Measurements from ENCODE around the gene TSPAN4. TPM values are rescaled to one million over a fixed set of nuclear protein-coding genes. Genes with fewer than 3 reads are reported as not detected.

The TSPAN4 gene
- total RNA-seq, 3 donors from 2014 or later (not counting 1 experiment from before 2014, with no cell fraction given), result 11.2 to 18.6 (median 14.6) TPM

GRCh38 chr11:873706-874105 is 31.1 kb downstream of the TSPAN4 start:
- DNase-seq (no peak), ATAC-seq (no peak)
- Mint-ChIP-seq H3K27me3 (ENCODE audit: low read depth in 2 of 2) (no peaks in the 10 kb centered on the region), H3K4me1 (no peaks in the 10 kb centered on the region), H3K4me3 (no peak overlapping the region), H3K36me3 (no peaks in the 10 kb centered on the region), H3K27ac (no peak overlapping the region), H3K9me3 (no peaks in the 10 kb centered on the region)
- H3K27me3 ChIP-seq (ENCODE audit: control insufficient read depth, insufficient read depth, low read length), result no peaks in the 10 kb centered on the region
- H3K36me3 ChIP-seq (ENCODE audit: control insufficient read depth, insufficient read depth, low read length), result peaks cover 3% of the 10 kb centered on the region
- 87% methylated on average over 9 of the region's 12 CpGs for WGBS (ENCODE audit: insufficient coverage)
- intact Hi-C loops (cut with micrococcal nuclease), result no loop called here
- no peaks in the 10 kb centered on the region for H3K4me1 ChIP-seq (ENCODE audit: control insufficient read depth, insufficient read depth, low read length)
- no peak overlapping the region for H3K4me3 ChIP-seq (ENCODE audit: low read length)
- H3K27ac ChIP-seq (ENCODE audit: low read length), result no peak overlapping the region
- H3K9me3 ChIP-seq (ENCODE audit: control insufficient read depth, insufficient read depth, low read length), result no peaks in the 10 kb centered on the region
- no peak for TF ChIP-seq CTCF (IDR thresholded peaks at IDR 0.05)

GRCh38 chr11:875203-875602 is 32.6 kb downstream of the TSPAN4 start:
- H3K36me3 ChIP-seq (ENCODE audit: control insufficient read depth, insufficient read depth, low read length), result peaks cover 7% of the 10 kb centered on the region
- Mint-ChIP-seq H3K27ac (no peak overlapping the region), H3K9me3 (no peaks in the 10 kb centered on the region), H3K27me3 (ENCODE audit: low read depth in 2 of 2) (no peaks in the 10 kb centered on the region), H3K36me3 (no peaks in the 10 kb centered on the region), H3K4me1 (no peaks in the 10 kb centered on the region), H3K4me3 (no peak overlapping the region)
- no peak overlapping the region for H3K4me3 ChIP-seq (ENCODE audit: low read length)
- 96% methylated on average over 16 of the region's 16 CpGs for WGBS (ENCODE audit: insufficient coverage)
- ATAC-seq (no peak), DNase-seq (no peak)
- H3K27me3 ChIP-seq (ENCODE audit: control insufficient read depth, insufficient read depth, low read length), result no peaks in the 10 kb centered on the region
- no peak for TF ChIP-seq CTCF (IDR thresholded peaks at IDR 0.05)
- no peak overlapping the region for H3K27ac ChIP-seq (ENCODE audit: low read length)
- no peaks in the 10 kb centered on the region for H3K9me3 ChIP-seq (ENCODE audit: control insufficient read depth, insufficient read depth, low read length)
- intact Hi-C loops (cut with micrococcal nuclease), result no loop called here
- H3K4me1 ChIP-seq (ENCODE audit: control insufficient read depth, insufficient read depth, low read length), result no peaks in the 10 kb centered on the region

GRCh38 chr11:875769-876301 is 33.2 kb downstream of the TSPAN4 start:
- intact Hi-C loops (cut with micrococcal nuclease), result no loop called here
- no peak overlapping the region for H3K27ac Mint-ChIP-seq
- no peak overlapping the region for H3K4me3 ChIP-seq (ENCODE audit: low read length)
- WGBS (ENCODE audit: insufficient coverage), result 93% methylated on average over 21 of the region's 21 CpGs
- H3K27me3 Mint-ChIP-seq (ENCODE audit: low read depth in 2 of 2), result no peaks in the 10 kb centered on the region
- DNase-seq (no peak), ATAC-seq (no peak)
- H3K4me1 ChIP-seq (ENCODE audit: control insufficient read depth, insufficient read depth, low read length), result no peaks in the 10 kb centered on the region
- no peak overlapping the region for H3K4me3 Mint-ChIP-seq
- H3K36me3 ChIP-seq (ENCODE audit: control insufficient read depth, insufficient read depth, low read length), result peaks cover 7% of the 10 kb centered on the region
- H3K9me3 Mint-ChIP-seq, result no peaks in the 10 kb centered on the region
- no peaks in the 10 kb centered on the region for H3K36me3 Mint-ChIP-seq
- H3K4me1 Mint-ChIP-seq, result no peaks in the 10 kb centered on the region
- no peaks in the 10 kb centered on the region for H3K9me3 ChIP-seq (ENCODE audit: control insufficient read depth, insufficient read depth, low read length)
- no peak for TF ChIP-seq CTCF (IDR thresholded peaks at IDR 0.05)
- no peak overlapping the region for H3K27ac ChIP-seq (ENCODE audit: low read length)
- no peaks in the 10 kb centered on the region for H3K27me3 ChIP-seq (ENCODE audit: control insufficient read depth, insufficient read depth, low read length)

GRCh38 chr11:876545-876944 is 33.9 kb downstream of the TSPAN4 start:
- Mint-ChIP-seq H3K36me3 (no peaks in the 10 kb centered on the region), H3K9me3 (no peaks in the 10 kb centered on the region), H3K27me3 (ENCODE audit: low read depth in 2 of 2) (no peaks in the 10 kb centered on the region), H3K4me1 (no peaks in the 10 kb centered on the region), H3K4me3 (no peak overlapping the region), H3K27ac (no peak overlapping the region)
- ATAC-seq (no peak), DNase-seq (no peak)
- intact Hi-C loops (cut with micrococcal nuclease), result no loop called here
- no peak overlapping the region for H3K27ac ChIP-seq (ENCODE audit: low read length)
- 96% methylated on average over 12 of the region's 12 CpGs for WGBS (ENCODE audit: insufficient coverage)
- no peak for TF ChIP-seq CTCF (IDR thresholded peaks at IDR 0.05)
- no peaks in the 10 kb centered on the region for H3K4me1 ChIP-seq (ENCODE audit: control insufficient read depth, insufficient read depth, low read length)
- no peak overlapping the region for H3K4me3 ChIP-seq (ENCODE audit: low read length)
- H3K27me3 ChIP-seq (ENCODE audit: control insufficient read depth, insufficient read depth, low read length), result no peaks in the 10 kb centered on the region
- H3K36me3 ChIP-seq (ENCODE audit: control insufficient read depth, insufficient read depth, low read length), result peaks cover 7% of the 10 kb centered on the region
- no peaks in the 10 kb centered on the region for H3K9me3 ChIP-seq (ENCODE audit: control insufficient read depth, insufficient read depth, low read length)
